GM20431 (cell line): Measurements from ENCODE around the gene BCAM.
"Not testable (repeated sequence)": the region's sequence is repeated elsewhere in the genome, so short reads cannot be mapped to it uniquely, and the experiment has no call there.

Source experiments
- in situ Hi-C: fragments of 300-500 bp; cut with MseI, MboI; formaldehyde crosslinking; loops from one replicate; pipeline ENCODE4 v1.15.0; 2020; ENCODE audit warnings: low sequenced_read_pairs; ENCODE audit not compliant: unreplicated experiment

The BCAM gene

GRCh38 chr19:44808463-44809371 lies at the start of gene BCAM:
Gene BCAM (plus strand): TSS chr19:44809103. CDS start chr19:44809125, 22 bp downstream.
- in situ Hi-C loops = no loop called here

- in situ Hi-C loops = no loop called here
These were observed 46.9 kb upstream of the BCAM start for GRCh38 chr19:44762038-44762437.

- in situ Hi-C loops = no loop called here
These were observed 43.6 kb upstream of the BCAM start for GRCh38 chr19:44765033-44765948.

GRCh38 chr19:44765949-44766335 lies 43.0 kb upstream of the BCAM start:
- in situ Hi-C loops = no loop called here

GRCh38 chr19:44767295-44768180 lies 41.4 kb upstream of the BCAM start:
- in situ Hi-C loops = no loop called here

- in situ Hi-C loops = loop anchor here (10.0 kb wide), 1 partner anchor 46 kb away; no protein-coding TSS in a partner anchor
These were observed 38.2 kb upstream of the BCAM start for GRCh38 chr19:44770550-44771257.

GRCh38 chr19:44772144-44772543 lies 36.8 kb upstream of the BCAM start:
- in situ Hi-C loops = loop anchor here (10.0 kb wide), 1 partner anchor 47 kb away; no protein-coding TSS in a partner anchor

- in situ Hi-C loops = loop anchor here (10.0 kb wide), 1 partner anchor 48 kb away; no protein-coding TSS in a partner anchor
These were observed 35.9 kb upstream of the BCAM start for GRCh38 chr19:44772959-44773358.

- in situ Hi-C loops = loop anchor here (10.0 kb wide), 1 partner anchor 51 kb away; no protein-coding TSS in a partner anchor
These were observed 33.1 kb upstream of the BCAM start for GRCh38 chr19:44775676-44776240.

- in situ Hi-C loops = loop anchor here (10.0 kb wide), 1 partner anchor 52 kb away; no protein-coding TSS in a partner anchor
These were observed 32.4 kb upstream of the BCAM start for GRCh38 chr19:44776402-44777096.

- in situ Hi-C loops = loop anchor here (10.0 kb wide), 1 partner anchor 53 kb away; no protein-coding TSS in a partner anchor
These were observed 31.1 kb upstream of the BCAM start, which contains the start of gene CBLC for GRCh38 chr19:44777715-44778347. Gene CBLC (plus strand): TSS chr19:44777890. CDS start chr19:44777932, 42 bp downstream.

- in situ Hi-C loops = loop anchor here (10.0 kb wide), 1 partner anchor 54 kb away; no protein-coding TSS in a partner anchor
These were observed 29.8 kb upstream of the BCAM start for GRCh38 chr19:44779150-44779549.

GRCh38 chr19:44781694-44782093 lies 27.2 kb upstream of the BCAM start:
- in situ Hi-C loops = not testable (repeated sequence)

- in situ Hi-C loops = no loop called here
These were observed 26.2 kb upstream of the BCAM start for GRCh38 chr19:44782729-44783128.

GRCh38 chr19:44783545-44783944 lies 25.4 kb upstream of the BCAM start:
- in situ Hi-C loops = no loop called here

- in situ Hi-C loops = no loop called here
These were observed 23.6 kb upstream of the BCAM start for GRCh38 chr19:44785271-44785670.

GRCh38 chr19:44785993-44786392 lies 22.9 kb upstream of the BCAM start:
- in situ Hi-C loops = no loop called here
